B cell (primary cell): ENCODE data around the gene NUPR1. TPM values are rescaled to one million over a fixed set of nuclear protein-coding genes. Genes with fewer than 3 reads are reported as not detected.

Experiments
- ATAC-seq: fragments of 200-7000 bp; cut with Tn5 transposase; one replicate; pipeline ENCODE4 v1.10.0; 2021; ENCODE audit warnings: low read depth, mild to moderate bottlenecking, moderate number of reproducible peaks, moderate library complexity
- CTCF ChIA-PET: fragments of 350-600 bp; sonication (Branson Sonifier 250); formaldehyde crosslinking; loops from one replicate; lab custom pipeline; 2021; ENCODE audit warnings: antibody characterized with exemption, inconsistent platforms; lab: Charles Lee
- POLR2A ChIA-PET: fragments of 350-600 bp; sonication (Branson Sonifier 250); formaldehyde crosslinking; loops from one replicate; lab custom pipeline; 2021; ENCODE audit warnings: antibody characterized with exemption; lab: Charles Lee
- DNase-seq: peaks from one replicate; pipeline ENCODE4 v3.0.0; 2013
- H2AFZ ChIP-seq: 2 replicates; pipeline ENCODE4 v1.6.1; 2012; ENCODE audit warnings: mild to moderate bottlenecking, low read depth, low read length; ENCODE audit not compliant: insufficient read depth, poor library complexity, severe bottlenecking
- H3K27ac ChIP-seq, 2 donors: 1 replicate in 1 of 2; 2 replicates in 1 of 2; pipeline ENCODE4 v1.5.1; 2012 to 2013; ENCODE audit warnings: low read length in 2 of 2, mild to moderate bottlenecking in 2 of 2, moderate library complexity in 1 of 2
- H3K27me3 ChIP-seq, 4 experiments: fragments of 200-600 bp in 1 of 4; sonication (generic) in 1 of 4; replicated peaks in 1 of 4; 1 replicate in 2 of 4; 2 replicates in 2 of 4; pipeline versions ENCODE4 v1.6.1 to v1.7.0; 2013 to 2016; ENCODE audit warnings: low read length in 3 of 4, mild to moderate bottlenecking in 2 of 4, mixed read lengths in 1 of 4, moderate library complexity in 1 of 4; ENCODE audit not compliant: insufficient read depth in 4 of 4, control insufficient read depth in 3 of 4; ENCODE audit errors: control extremely low read depth in 1 of 4
- H3K36me3 ChIP-seq, 2 experiments: replicated peaks in 1 of 2; 1 replicate in 1 of 2; 2 replicates in 1 of 2; pipeline versions ENCODE4 v1.6.1 to v1.7.1; 2013; ENCODE audit warnings: low read length in 1 of 2; ENCODE audit not compliant: insufficient read depth in 2 of 2, control insufficient read depth in 1 of 2; ENCODE audit errors: control extremely low read depth in 1 of 2, extremely low read depth in 1 of 2
- H3K4me1 ChIP-seq, 2 donors: fragments of 200-600 bp in 1 of 2; sonication (generic) in 1 of 2; 1 replicate in 1 of 2; 2 replicates in 1 of 2; pipeline versions ENCODE4 v1.5.1 to v1.6.1; 2013 to 2017; ENCODE audit warnings: low read length in 2 of 2; ENCODE audit not compliant: control insufficient read depth in 2 of 2, insufficient read depth in 2 of 2
- H3K4me2 ChIP-seq: replicated peaks from 2 replicates; pipeline ENCODE3; 2012; ENCODE audit warnings: mild to moderate bottlenecking, low read depth, low read length; ENCODE audit not compliant: poor library complexity, severe bottlenecking
- H3K4me3 ChIP-seq, 5 experiments: fragments of 200-600 bp in 1 of 5; sonication (generic) in 1 of 5; 1 replicate in 3 of 5; 2 replicates in 2 of 5; pipeline versions ENCODE4 v1.5.1 to v1.7.0; 2011 to 2016; ENCODE audit warnings: low read length in 4 of 5, mild to moderate bottlenecking in 4 of 5, low read depth in 2 of 5, control low read depth in 1 of 5, moderate library complexity in 1 of 5; ENCODE audit not compliant: insufficient read depth in 1 of 5; ENCODE audit errors: control extremely low read depth in 1 of 5, extremely low read depth in 1 of 5
- H3K79me2 ChIP-seq: fragments of 200-600 bp; sonication (generic); one replicate; pipeline ENCODE4 v1.6.0; 2016; ENCODE audit warnings: low read length; ENCODE audit not compliant: control insufficient read depth, insufficient read depth
- H3K9ac ChIP-seq: fragments of 200-600 bp; sonication (generic); 2 replicates; pipeline ENCODE4 v1.6.1; 2017; ENCODE audit warnings: mild to moderate bottlenecking, low read length, moderate library complexity
- H3K9me3 ChIP-seq, 3 donors: one replicate each; pipeline versions ENCODE4 v1.6.1 to v1.7.1; 2013; ENCODE audit warnings: low read length in 2 of 3; ENCODE audit not compliant: control insufficient read depth in 2 of 3, insufficient read depth in 1 of 3; ENCODE audit errors: control extremely low read depth in 1 of 3
- H4K20me1 ChIP-seq: 2 replicates; pipeline ENCODE4 v1.6.0; 2012; ENCODE audit warnings: mild to moderate bottlenecking, low read length; ENCODE audit not compliant: insufficient read depth, control insufficient read depth, poor library complexity, severe bottlenecking
- H3K27ac Mint-ChIP-seq: one replicate; pipeline ENCODE4 v1.8.0; 2021; ENCODE audit warnings: mixed read lengths
- H3K27me3 Mint-ChIP-seq: one replicate; pipeline ENCODE4 v1.8.0; 2021; ENCODE audit warnings: mixed read lengths
- H3K4me1 Mint-ChIP-seq: one replicate; pipeline ENCODE4 v1.8.0; 2021; ENCODE audit warnings: mixed read lengths
- H3K4me3 Mint-ChIP-seq: one replicate; pipeline ENCODE4 v1.8.0; 2021; ENCODE audit warnings: mixed read lengths
- H3K9me3 Mint-ChIP-seq: one replicate; pipeline ENCODE4 v1.8.0; 2022; ENCODE audit warnings: mixed read lengths; ENCODE audit not compliant: insufficient read depth
- EZH2 ChIP-seq: IDR thresholded peaks from 2 replicates; pipeline ENCODE4 v1.6.1; 2012; ENCODE audit warnings: borderline replicate concordance, low read depth, mild to moderate bottlenecking, moderate library complexity, low read length; ENCODE audit not compliant: insufficient read depth, poor library complexity, severe bottlenecking
- WGBS: methylation state at CpG from one replicate; pipeline ENCODE4 v1.1.5; 2013; ENCODE audit warnings: missing lambda C conversion rate; ENCODE audit not compliant: insufficient coverage; 5-methylcytosine and 5-hydroxymethylcytosine counted together
- intact Hi-C: fragments of 100-400 bp; cut with micrococcal nuclease; formaldehyde crosslinking; loops from one replicate; pipeline ENCODE4 v1.10.0; 2022
- polyA plus RNA-seq: library from polyadenylated mRNA; depleted of rRNA; stranded (reverse); fragments of >200 nt; gene quantifications from 2 replicates; pipeline ENCODE4 v1.2.3, GENCODE V29; 2012
- total RNA-seq, 2 donors: library from RNA; stranded (reverse); fragments of 120-200 nt in 1 of 2; gene quantifications; 1 replicate in 1 of 2; 2 replicates in 1 of 2; pipeline versions ENCODE4 v1.2.3 to v1.2.4, GENCODE V29; 2013 to 2022
- TF ChIP-seq, protein P1 (sequence below): fragments of 200-600 bp; IDR thresholded peaks from one replicate; pipeline ENCODE4 v1.8.0; 2022; ENCODE audit warnings: antibody characterized with exemption, mild to moderate bottlenecking

NUPR1 gene
- total and polyA plus RNA-seq, 2 donors (not counting 1 experiment from before 2014, with no cell fraction given) = not detected

DNA sequence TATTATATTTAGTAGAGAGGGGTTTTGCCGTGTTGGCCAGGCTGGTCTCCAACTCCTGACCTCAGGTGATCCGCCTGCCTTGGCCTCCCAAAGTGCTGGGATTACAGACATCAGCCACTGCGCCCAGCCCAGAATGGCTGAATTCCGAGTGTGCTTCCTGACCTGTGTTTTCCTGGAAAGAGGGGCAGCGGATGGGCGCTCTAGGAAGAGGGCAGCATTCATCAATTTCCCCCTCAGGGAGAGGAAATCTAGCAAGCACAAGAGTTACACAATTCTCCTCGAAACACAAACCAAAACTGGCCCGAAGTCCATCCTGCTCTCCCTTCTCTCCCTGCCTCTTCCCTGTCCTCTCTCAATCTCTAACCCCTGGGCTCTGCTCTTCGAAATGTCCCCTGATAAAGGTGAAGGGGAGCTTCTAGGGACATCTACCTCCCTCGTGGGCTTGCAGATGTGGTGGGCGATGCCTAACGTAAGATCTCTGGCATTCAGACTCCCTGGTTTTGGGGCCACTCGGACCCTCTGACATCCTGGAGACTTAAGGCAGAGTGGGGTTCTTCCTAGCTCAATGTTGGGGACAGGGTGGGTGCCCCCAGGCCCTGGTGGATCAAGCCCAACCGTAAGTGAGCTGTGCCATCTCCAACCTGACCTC lies 33.2 kb downstream of the NUPR1 start:
- no peak overlapping the region for H3K4me3 Mint-ChIP-seq
- CTCF ChIA-PET = no interaction called here
- H3K4me1 ChIP-seq = peaks cover 10 to 21% of the 10 kb centered on the region in 2 donors
- no peak overlapping the region for H3K4me2 ChIP-seq
- H3K9me3 Mint-ChIP-seq = no peaks in the 10 kb centered on the region
- peaks cover 23% of the 10 kb centered on the region for H3K4me1 Mint-ChIP-seq
- H3K27ac Mint-ChIP-seq = no peak overlapping the region
- H3K36me3 ChIP-seq = no peaks in the 10 kb centered on the region
- DNase-seq = no peak
- POLR2A ChIA-PET = no interaction called here
- intact Hi-C loops = no loop called here
- H3K27me3 ChIP-seq = peaks cover 0 to 5% (median 0%) of the 10 kb centered on the region in 4 experiments
- no peak for TF ChIP-seq EZH2
- TF ChIP-seq, protein P1, sequence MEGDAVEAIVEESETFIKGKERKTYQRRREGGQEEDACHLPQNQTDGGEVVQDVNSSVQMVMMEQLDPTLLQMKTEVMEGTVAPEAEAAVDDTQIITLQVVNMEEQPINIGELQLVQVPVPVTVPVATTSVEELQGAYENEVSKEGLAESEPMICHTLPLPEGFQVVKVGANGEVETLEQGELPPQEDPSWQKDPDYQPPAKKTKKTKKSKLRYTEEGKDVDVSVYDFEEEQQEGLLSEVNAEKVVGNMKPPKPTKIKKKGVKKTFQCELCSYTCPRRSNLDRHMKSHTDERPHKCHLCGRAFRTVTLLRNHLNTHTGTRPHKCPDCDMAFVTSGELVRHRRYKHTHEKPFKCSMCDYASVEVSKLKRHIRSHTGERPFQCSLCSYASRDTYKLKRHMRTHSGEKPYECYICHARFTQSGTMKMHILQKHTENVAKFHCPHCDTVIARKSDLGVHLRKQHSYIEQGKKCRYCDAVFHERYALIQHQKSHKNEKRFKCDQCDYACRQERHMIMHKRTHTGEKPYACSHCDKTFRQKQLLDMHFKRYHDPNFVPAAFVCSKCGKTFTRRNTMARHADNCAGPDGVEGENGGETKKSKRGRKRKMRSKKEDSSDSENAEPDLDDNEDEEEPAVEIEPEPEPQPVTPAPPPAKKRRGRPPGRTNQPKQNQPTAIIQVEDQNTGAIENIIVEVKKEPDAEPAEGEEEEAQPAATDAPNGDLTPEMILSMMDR = no peak
- H3K79me2 ChIP-seq = no peaks in the 10 kb centered on the region
- no peak for ATAC-seq
- no peak overlapping the region for H3K27ac ChIP-seq
- peaks cover 0 to 10% (median 0%) of the 10 kb centered on the region in 3 donors for H3K9me3 ChIP-seq
- H4K20me1 ChIP-seq = no peaks in the 10 kb centered on the region
- 87% methylated on average over 12 of the region's 14 CpGs for WGBS
- H3K9ac ChIP-seq = no peak overlapping the region
- H2AFZ ChIP-seq = no peak overlapping the region
- H3K4me3 ChIP-seq = no peak overlapping the region
- peaks cover 5% of the 10 kb centered on the region for H3K27me3 Mint-ChIP-seq

DNA sequence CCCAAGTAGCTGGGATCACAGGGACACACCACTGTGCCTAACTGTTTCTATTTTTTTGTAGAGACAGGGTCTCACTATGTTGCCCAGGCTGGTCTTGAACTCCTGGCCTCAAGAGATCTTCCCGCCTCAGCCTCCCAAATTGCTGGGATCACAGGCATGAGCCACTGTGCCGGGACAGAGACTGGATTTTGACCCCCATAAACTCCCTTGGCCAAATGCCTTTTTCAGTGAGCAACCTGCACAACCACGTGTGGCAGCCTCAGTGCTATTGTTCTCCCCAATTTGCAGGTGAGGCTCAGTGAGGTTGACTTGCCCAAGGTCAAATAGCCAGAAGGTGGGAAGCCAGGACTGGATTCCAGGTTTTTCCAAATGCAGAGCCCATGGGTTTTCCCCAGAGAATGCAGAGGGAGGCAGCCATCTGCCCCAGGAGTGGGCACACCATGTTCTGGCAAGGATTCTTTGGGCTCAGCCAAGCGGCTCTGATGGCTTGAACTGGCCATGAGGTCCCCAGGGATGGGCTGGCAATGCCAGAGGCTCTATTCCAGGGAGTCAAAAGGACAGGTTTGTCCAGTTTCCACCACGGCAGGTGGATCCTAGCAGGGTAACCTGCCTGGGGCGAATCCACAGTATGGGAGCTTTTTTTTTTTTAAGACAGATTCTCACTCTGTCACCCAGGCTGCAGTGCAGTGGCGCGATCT lies 33.9 kb downstream of the NUPR1 start:
- Mint-ChIP-seq H3K4me1 (peaks cover 29% of the 10 kb centered on the region), H3K27ac (no peak overlapping the region), H3K4me3 (no peak overlapping the region), H3K9me3 (no peaks in the 10 kb centered on the region), H3K27me3 (peaks cover 5% of the 10 kb centered on the region)
- ChIA-PET POLR2A (no interaction called here), CTCF (no interaction called here)
- Histone ChIP-seq H3K4me2 (no peak overlapping the region), H2AFZ (no peak overlapping the region), H3K27me3 (peaks cover 0 to 5% (median 0%) of the 10 kb centered on the region in 4 experiments), H3K9me3 (peaks cover 0 to 10% (median 0%) of the 10 kb centered on the region in 3 donors), H3K4me3 (no peak overlapping the region), H3K9ac (no peak overlapping the region), H4K20me1 (no peaks in the 10 kb centered on the region), H3K27ac (no peak overlapping the region), H3K4me1 (peaks cover 10 to 24% of the 10 kb centered on the region in 2 donors), H3K79me2 (no peaks in the 10 kb centered on the region), H3K36me3 (no peaks in the 10 kb centered on the region)
- TF ChIP-seq, protein P1 = no peak
- no peak for TF ChIP-seq EZH2
- 85% methylated on average over 5 of the region's 8 CpGs for WGBS
- intact Hi-C loops = no loop called here
- ATAC-seq (no peak), DNase-seq (no peak)
